GM18526 (cell line): ENCODE data around the gene RITA1.

Source experiments
- POLR2A ChIP-seq: IDR thresholded peaks from 3 replicates; pipeline ENCODE4 v1.6.1; 2011; ENCODE audit not compliant: insufficient read length; ENCODE audit errors: extremely low read depth

Gene RITA1

DNA sequence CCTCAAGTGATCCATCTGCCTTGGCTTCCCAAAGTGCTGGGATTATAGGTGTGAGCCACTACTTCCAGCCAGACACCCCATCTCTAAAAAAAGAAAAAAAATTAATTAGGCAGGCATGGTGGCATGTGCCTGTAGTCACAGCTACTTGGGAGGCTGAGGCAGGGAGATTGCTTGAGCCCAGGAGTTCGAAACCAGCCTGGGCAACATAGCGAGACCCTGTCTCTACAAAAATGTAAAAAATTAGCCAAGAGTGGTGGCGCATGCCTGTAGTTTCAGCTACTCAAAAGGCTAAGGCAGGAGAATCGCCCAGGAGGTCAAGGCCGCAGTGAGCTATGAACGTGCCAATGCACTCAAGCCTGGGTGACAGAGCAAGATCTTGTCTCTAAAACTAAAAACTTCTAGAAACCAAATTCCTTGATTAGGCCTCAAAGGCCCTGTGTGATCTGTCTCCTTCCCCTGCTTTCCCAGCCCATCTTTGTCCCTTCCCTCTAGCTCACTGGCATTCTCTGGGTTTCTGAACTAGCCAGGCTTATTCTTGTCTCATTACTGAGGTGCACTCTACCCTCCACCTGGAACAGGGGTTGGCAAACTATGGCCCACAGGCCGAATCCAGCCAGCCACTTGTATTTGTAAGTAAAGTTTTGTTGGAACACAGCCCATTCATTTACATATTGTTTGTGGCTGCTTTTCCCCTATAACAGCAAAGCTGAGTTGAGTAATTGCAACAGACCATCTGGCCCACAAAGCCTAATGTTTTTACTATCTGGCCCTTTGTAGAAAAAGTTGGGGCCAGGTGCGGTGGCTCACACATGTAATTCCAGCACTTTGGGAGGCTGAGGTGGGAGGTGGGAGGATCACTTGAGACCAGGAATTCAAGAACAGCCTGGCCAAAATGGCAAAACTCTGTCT is 18.6 kb downstream of the RITA1 start:
- TF ChIP-seq POLR2A: no peak

DNA sequence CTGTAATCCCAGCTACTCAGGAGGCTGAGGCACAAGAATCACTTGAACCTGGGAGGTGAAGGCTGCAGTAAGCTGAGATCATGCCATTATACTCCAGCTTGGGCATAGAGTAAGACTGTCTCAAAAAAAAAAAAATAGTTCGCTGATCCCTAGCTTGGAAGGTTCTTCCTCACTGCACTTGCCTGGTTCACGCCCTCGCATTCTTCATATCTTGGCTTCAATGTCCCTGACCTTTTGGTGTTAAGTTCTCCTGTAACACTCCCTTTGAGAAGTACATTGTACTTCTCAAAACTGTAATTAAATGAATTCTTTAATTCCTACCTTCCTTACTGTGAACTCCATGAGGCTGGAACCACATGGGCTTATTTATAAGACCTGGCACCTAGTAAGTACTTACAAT is 19.3 kb downstream of the RITA1 start:
- no peak for TF ChIP-seq POLR2A

DNA sequence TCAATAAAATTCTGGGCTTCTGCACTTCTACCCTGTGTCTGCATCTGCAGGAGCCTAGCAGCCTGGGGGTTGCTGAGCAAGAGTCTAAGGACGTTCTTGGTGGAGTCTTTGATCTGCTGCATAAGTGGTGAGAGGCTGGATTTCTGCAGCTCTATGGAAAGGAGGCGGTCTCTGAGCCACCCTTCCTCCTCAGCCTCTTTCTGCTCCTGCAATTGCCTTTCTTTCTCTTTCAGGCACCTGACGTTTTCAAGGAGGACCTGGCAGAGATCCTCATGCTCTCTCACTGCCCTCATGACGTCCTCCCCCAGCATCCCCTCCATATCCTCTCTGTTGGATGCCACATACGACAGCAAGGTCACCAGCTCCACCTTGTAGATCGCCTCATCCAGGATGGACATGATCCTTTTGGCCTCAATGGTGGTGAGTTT is 22.1 kb downstream of the RITA1 start:
- TF ChIP-seq POLR2A: no peak

GRCh38 chr12:113208041-113208934 is 22.8 kb downstream of the RITA1 start:
- TF ChIP-seq POLR2A: peak; percentile 21

DNA sequence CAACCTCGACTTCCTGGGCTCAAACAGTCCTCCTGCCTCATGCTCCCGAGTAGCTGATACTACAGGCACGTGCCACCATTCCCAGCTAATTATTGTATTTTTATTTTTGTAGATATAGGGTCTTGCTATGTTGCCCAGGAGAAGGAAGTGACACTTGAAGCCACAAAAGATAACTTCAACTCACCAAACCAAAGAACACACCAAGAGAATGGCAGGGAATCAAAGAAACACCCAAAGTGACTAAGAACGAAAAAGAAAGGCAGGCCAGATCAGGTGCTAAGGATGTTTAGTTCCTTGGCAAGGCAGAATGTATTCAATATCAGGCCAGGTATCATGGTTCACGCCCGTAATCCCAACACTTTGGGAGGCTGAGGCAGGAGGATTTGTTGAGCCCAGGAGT is 25.6 kb downstream of the RITA1 start:
- TF ChIP-seq POLR2A: no peak

DNA sequence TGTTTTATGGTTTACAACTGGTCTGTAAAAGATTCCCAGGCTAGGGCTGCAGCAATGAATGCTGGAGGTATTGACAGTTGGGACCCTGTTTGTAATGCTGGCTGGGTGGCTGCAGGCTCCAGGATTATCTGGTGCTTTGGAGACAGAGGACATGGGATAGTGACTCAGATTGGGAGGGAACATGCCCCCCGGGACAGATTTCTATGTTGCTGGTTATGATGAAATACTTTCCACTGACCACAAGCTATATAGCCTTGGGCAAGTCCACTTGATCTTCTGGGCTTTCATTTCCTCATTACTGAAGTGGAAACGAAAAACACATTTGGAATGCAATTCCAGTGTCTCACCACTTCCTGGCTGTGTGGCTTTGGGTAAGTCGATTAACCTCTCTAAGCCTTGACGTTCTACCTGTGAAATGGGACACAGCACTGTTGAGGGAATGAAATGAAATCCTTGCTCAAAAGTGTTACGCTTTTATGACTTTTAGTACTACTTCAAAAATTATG is 29.4 kb downstream of the RITA1 start:
- TF ChIP-seq POLR2A: no peak

DNA sequence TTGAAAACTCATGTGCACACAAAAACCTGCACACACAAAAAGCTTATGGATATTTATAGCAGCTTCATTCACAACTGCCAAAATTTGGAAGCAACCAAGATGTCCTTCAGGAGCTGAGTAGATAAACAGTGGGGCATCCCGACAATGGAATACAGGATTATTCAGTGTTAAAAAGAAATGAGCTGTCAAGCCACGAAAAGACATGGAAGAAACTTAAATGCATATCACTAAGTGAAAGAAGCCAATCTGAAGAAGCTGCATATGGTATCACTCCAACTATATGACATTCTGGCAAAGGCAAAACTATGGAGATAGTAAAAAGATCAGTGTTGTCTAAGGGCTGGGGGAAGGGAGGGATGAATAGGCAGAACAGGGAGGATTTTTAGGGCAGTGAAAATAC is 30.5 kb downstream of the RITA1 start:
- no peak for TF ChIP-seq POLR2A

- TF ChIP-seq POLR2A: no peak
Observed at GRCh38 chr12:113220593-113221180, 35.2 kb downstream of the RITA1 start.

- TF ChIP-seq POLR2A: peak; percentile 99
Observed at GRCh38 chr12:113221181-113221996, 35.9 kb downstream of the RITA1 start, which contains the start of gene TPCN1. Gene TPCN1, plus strand, starts transcription at chr12:113221464. Its CDS starts 5,389 bp downstream, at chr12:113226853.

GRCh38 chr12:113221997-113222729 is 36.6 kb downstream of the RITA1 start:
- TF ChIP-seq POLR2A: no peak

DNA sequence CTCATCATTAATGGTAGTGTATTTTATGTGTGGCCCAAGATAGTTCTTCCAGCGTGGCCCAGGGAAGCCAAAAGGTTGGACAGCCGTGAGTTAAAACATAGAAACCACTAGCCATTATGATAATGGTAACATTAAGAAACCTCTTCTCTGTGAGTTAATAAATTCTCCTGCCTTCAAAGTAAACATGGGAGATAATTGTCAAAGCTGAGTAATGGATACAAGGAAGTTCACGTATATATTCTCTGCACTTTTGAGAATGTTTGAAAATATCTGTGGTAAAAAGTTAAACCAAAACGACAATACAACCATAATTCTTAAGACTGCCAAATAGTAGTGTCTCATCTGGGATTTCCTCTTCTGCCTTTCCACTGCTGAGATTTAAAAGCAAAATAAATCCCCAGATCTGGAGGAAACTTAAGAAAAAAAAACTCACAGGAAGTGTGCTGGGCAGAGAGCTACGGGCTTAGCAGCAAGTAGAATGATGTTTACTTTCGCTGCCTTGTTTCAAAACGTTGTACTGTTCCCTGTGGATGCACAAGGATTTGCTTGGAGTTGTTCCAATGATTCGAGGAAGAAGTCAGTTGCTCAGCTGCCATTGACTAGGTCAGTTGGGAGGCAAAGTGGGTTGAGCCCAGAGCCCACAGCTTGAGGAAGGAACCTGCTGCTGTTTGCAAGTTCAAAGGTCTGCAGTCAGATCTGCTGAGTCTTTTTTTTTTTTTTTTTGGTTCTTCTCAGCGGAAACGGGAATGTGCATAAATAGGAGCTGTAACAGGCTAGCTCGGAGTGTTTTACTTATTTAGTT is 37.4 kb downstream of the RITA1 start:
- no peak for TF ChIP-seq POLR2A

- no peak for TF ChIP-seq POLR2A
Observed at GRCh38 chr12:113224955-113225354, 39.4 kb downstream of the RITA1 start.
